Progenitor cell of endocrine pancreas (in vitro differentiated cells): Measurements from ENCODE around the gene SHROOM2. TPM values are rescaled to one million over a fixed set of nuclear protein-coding genes. Genes with fewer than 3 reads are reported as not detected.

ENCODE experiments used
- DNase-seq: peaks from one replicate; pipeline ENCODE4 v3.0.0; 2021; ENCODE audit warnings: low spot score; ENCODE audit not compliant: unreplicated experiment
- H3K27ac Mint-ChIP-seq: 2 replicates; pipeline ENCODE4 v1.8.0; 2021; ENCODE audit warnings: mild to moderate bottlenecking, moderate library complexity, mixed read lengths
- H3K27me3 Mint-ChIP-seq: 2 replicates; pipeline ENCODE4 v1.8.0; 2021; ENCODE audit warnings: mixed read lengths
- H3K36me3 Mint-ChIP-seq: 2 replicates; pipeline ENCODE4 v1.8.0; 2022; ENCODE audit warnings: mixed read lengths; ENCODE audit not compliant: insufficient read depth
- H3K4me1 Mint-ChIP-seq: 2 replicates; pipeline ENCODE4 v1.8.0; 2021; ENCODE audit warnings: low read depth, mixed read lengths
- H3K4me3 Mint-ChIP-seq: 2 replicates; pipeline ENCODE4 v1.8.0; 2021; ENCODE audit warnings: low read depth, mild to moderate bottlenecking, moderate library complexity, mixed read lengths
- H3K9me3 Mint-ChIP-seq: 2 replicates; pipeline ENCODE4 v1.8.0; 2021; ENCODE audit warnings: low read depth, mixed read lengths
- CTCF ChIP-seq: fragments of 200-600 bp; sonication (generic); IDR thresholded peaks from one replicate; pipeline ENCODE4 v1.5.0; 2021; ENCODE audit warnings: antibody characterized with exemption, mild to moderate bottlenecking; ENCODE audit not compliant: unreplicated experiment
- total RNA-seq: library from RNA; stranded (reverse); gene quantifications from 2 replicates; pipeline ENCODE4 v1.2.1, GENCODE V29; 2021

SHROOM2 gene
- total RNA-seq, 1 donor from 2014 or later = 10.6 TPM

GRCh38 chrX:9905288-9905687 lies 119.1 kb downstream of the SHROOM2 start:
- Mint-ChIP-seq H3K9me3 (peaks cover 18% of the 10 kb centered on the region), H3K4me3 (no peak overlapping the region), H3K36me3 (peaks cover 7% of the 10 kb centered on the region), H3K27me3 (no peaks in the 10 kb centered on the region), H3K27ac (no peak overlapping the region), H3K4me1 (peaks cover 5% of the 10 kb centered on the region)
- no peak for TF ChIP-seq CTCF
- no peak for DNase-seq

- Mint-ChIP-seq H3K4me1 (peaks cover 5% of the 10 kb centered on the region), H3K27ac (no peak overlapping the region), H3K36me3 (peaks cover 7% of the 10 kb centered on the region), H3K27me3 (no peaks in the 10 kb centered on the region), H3K4me3 (no peak overlapping the region), H3K9me3 (peaks cover 18% of the 10 kb centered on the region)
- no peak for DNase-seq
- TF ChIP-seq CTCF = no peak
Observed at GRCh38 chrX:9905721-9906120, 119.5 kb downstream of the SHROOM2 start.

GRCh38 chrX:9906919-9907318 lies 120.7 kb downstream of the SHROOM2 start:
- Mint-ChIP-seq H3K27me3 (no peaks in the 10 kb centered on the region), H3K4me1 (peaks cover 9% of the 10 kb centered on the region), H3K36me3 (peaks cover 7% of the 10 kb centered on the region), H3K4me3 (no peak overlapping the region), H3K9me3 (peaks cover 20% of the 10 kb centered on the region), H3K27ac (no peak overlapping the region)
- DNase-seq = no peak
- TF ChIP-seq CTCF = no peak

DNA sequence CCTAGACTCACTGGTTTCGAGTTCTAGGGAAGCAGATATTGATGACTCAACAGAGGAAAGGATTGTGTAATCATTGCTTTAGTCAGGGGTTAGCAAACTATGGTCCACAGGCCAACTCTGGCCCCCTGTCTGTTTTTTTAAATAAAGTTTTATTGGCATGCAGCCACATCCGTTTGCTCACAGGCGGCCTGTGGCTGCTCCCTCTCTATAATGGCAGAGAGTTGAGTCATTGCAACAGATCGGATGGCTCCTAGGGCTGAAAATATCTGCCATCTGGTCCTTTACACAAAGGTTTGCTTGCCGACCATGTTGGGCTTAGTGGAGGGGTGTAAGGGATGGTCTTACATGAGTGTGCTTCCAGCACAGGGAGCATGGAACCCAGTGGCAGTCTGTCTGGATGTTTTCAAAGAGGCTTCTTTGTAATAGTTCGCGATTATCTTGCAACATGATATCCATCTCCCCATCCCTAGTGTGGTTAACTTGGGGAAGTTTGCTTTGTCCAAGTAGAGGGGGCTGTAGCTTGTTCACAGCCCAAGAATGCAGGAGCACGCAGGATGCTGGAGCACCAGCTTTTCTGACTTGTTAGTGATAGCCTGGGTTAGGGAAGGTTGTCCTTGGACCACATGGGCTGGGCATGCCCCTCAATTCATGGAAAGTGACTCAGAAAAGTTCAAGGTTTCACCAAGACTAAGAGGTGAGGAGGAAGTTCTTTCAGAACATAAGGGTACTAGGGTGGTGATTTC lies 121.6 kb downstream of the SHROOM2 start:
- peaks cover 4% of the 10 kb centered on the region for H3K36me3 Mint-ChIP-seq
- peaks cover 13% of the 10 kb centered on the region for H3K9me3 Mint-ChIP-seq
- no peak overlapping the region for H3K4me3 Mint-ChIP-seq
- H3K4me1 Mint-ChIP-seq = peaks cover 15% of the 10 kb centered on the region
- no peak for DNase-seq
- no peaks in the 10 kb centered on the region for H3K27me3 Mint-ChIP-seq
- TF ChIP-seq CTCF = no peak
- H3K27ac Mint-ChIP-seq = no peak overlapping the region

DNA sequence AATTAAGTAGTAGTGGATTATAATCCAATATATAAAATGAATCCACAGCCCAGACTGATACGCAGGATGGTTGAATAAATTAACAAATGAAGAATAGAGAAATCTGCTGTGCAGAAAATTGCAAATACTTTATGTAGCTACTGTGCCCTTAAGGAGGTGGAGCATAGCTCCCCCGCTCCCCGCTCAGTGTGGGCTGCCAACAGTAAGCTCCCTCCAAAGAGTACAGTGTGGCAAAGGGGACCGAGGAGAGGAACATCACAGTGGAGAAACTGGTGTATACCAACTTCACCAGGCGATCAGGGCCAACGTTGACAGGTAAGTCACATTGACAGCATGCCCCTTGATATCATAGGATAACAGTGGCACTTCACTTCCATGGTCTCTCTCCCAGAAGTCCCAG lies 123.0 kb downstream of the SHROOM2 start:
- Mint-ChIP-seq H3K9me3 (peaks cover 13% of the 10 kb centered on the region), H3K4me3 (no peak overlapping the region), H3K27ac (no peak overlapping the region), H3K4me1 (peaks cover 16% of the 10 kb centered on the region), H3K27me3 (no peaks in the 10 kb centered on the region), H3K36me3 (peaks cover 4% of the 10 kb centered on the region)
- TF ChIP-seq CTCF = no peak
- no peak for DNase-seq
